SK-N-SH treated with all-trans-retinoic acid at 6 μM for 48 hours (cell line): Measurements from ENCODE around the gene MLKL.

Experiments
- CREB5 ChIP-seq: fragments of 250-450 bp; sonication (Bioruptor Pico); IDR thresholded peaks from 2 replicates; pipeline ENCODE4 v1.5.1; 2020; ENCODE audit warnings: low read depth, mild to moderate bottlenecking, moderate library complexity
- GLIS3 ChIP-seq: fragments of 250-450 bp; sonication (Bioruptor Pico); IDR thresholded peaks from 2 replicates; pipeline ENCODE4 v1.5.0; 2020; ENCODE audit warnings: mild to moderate bottlenecking, moderate library complexity
- ISL1 ChIP-seq: fragments of 250-450 bp; sonication (Bioruptor Pico); IDR thresholded peaks from 2 replicates; pipeline ENCODE4 v2.1.2; 2022; ENCODE audit warnings: mild to moderate bottlenecking, moderate library complexity
- POU6F1 ChIP-seq: fragments of 250-450 bp; sonication (Bioruptor Pico); IDR thresholded peaks from 2 replicates; pipeline ENCODE4 v1.8.0; 2021; ENCODE audit warnings: low read depth, mild to moderate bottlenecking, moderate library complexity, borderline replicate concordance
- RARB ChIP-seq: fragments of 250-450 bp; sonication (Bioruptor Pico); IDR thresholded peaks from 2 replicates; pipeline ENCODE4 v1.8.0; 2021; ENCODE audit warnings: mild to moderate bottlenecking, moderate library complexity
- TSHZ2 ChIP-seq: fragments of 250-450 bp; sonication (Bioruptor Pico); IDR thresholded peaks from 2 replicates; pipeline ENCODE4 v1.5.0; 2020; ENCODE audit warnings: mild to moderate bottlenecking, moderate library complexity
- ZFP3 ChIP-seq: fragments of 250-450 bp; sonication (Bioruptor Pico); IDR thresholded peaks from 2 replicates; pipeline ENCODE4 v1.5.0; 2020; ENCODE audit warnings: mild to moderate bottlenecking, moderate library complexity
- ZFP30 ChIP-seq: fragments of 450-650 bp; formaldehyde crosslinking; IDR thresholded peaks from 2 replicates; pipeline ENCODE4 v1.5.0; 2022; ENCODE audit warnings: mild to moderate bottlenecking, moderate library complexity
- TF ChIP-seq, protein P1 (sequence below): fragments of 250-450 bp; sonication (Bioruptor Pico); IDR thresholded peaks from 2 replicates; pipeline ENCODE4 v1.8.0; 2020; ENCODE audit warnings: mild to moderate bottlenecking, moderate library complexity, borderline replicate concordance
- TF ChIP-seq, protein P2 (sequence below): fragments of 250-450 bp; sonication (Bioruptor Pico); IDR thresholded peaks from 2 replicates; pipeline ENCODE4 v1.5.1; 2021; ENCODE audit warnings: mild to moderate bottlenecking, moderate library complexity

GRCh38 chr16:74732707-74733350 is 32.2 kb upstream of the MLKL start:
- TF ChIP-seq, protein P1, sequence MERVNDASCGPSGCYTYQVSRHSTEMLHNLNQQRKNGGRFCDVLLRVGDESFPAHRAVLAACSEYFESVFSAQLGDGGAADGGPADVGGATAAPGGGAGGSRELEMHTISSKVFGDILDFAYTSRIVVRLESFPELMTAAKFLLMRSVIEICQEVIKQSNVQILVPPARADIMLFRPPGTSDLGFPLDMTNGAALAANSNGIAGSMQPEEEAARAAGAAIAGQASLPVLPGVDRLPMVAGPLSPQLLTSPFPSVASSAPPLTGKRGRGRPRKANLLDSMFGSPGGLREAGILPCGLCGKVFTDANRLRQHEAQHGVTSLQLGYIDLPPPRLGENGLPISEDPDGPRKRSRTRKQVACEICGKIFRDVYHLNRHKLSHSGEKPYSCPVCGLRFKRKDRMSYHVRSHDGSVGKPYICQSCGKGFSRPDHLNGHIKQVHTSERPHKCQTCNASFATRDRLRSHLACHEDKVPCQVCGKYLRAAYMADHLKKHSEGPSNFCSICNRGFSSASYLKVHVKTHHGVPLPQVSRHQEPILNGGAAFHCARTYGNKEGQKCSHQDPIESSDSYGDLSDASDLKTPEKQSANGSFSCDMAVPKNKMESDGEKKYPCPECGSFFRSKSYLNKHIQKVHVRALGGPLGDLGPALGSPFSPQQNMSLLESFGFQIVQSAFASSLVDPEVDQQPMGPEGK (CRISPR knock-in tag), result no peak
- TF ChIP-seq ZFP3 (CRISPR knock-in tag), result no peak
- TF ChIP-seq ISL1 (CRISPR knock-in tag), result no peak
- TF ChIP-seq GLIS3 (CRISPR knock-in tag), result no peak
- TF ChIP-seq RARB (CRISPR knock-in tag), result no peak
- TF ChIP-seq ZFP30 (CRISPR knock-in tag), result no peak
- TF ChIP-seq, protein P2, sequence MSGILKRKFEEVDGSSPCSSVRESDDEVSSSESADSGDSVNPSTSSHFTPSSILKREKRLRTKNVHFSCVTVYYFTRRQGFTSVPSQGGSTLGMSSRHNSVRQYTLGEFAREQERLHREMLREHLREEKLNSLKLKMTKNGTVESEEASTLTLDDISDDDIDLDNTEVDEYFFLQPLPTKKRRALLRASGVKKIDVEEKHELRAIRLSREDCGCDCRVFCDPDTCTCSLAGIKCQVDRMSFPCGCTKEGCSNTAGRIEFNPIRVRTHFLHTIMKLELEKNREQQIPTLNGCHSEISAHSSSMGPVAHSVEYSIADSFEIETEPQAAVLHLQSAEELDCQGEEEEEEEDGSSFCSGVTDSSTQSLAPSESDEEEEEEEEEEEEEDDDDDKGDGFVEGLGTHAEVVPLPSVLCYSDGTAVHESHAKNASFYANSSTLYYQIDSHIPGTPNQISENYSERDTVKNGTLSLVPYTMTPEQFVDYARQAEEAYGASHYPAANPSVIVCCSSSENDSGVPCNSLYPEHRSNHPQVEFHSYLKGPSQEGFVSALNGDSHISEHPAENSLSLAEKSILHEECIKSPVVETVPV (CRISPR knock-in tag), result no peak
- no peak for TF ChIP-seq POU6F1 (CRISPR knock-in tag)
- no peak for TF ChIP-seq CREB5
- no peak for TF ChIP-seq TSHZ2 (CRISPR knock-in tag)
